Chondrocyte (in vitro differentiated cells): Measurements from ENCODE around the gene ZFR2. TPM values are rescaled to one million over a fixed set of nuclear protein-coding genes. Genes with fewer than 3 reads are reported as not detected.

ENCODE experiments used
- DNase-seq: peaks from one replicate; pipeline ENCODE4 v3.0.0; 2021; ENCODE audit warnings: mixed read lengths, low spot score
- H3K27ac Mint-ChIP-seq: one replicate; pipeline ENCODE4 v1.8.0; 2021; ENCODE audit warnings: mild to moderate bottlenecking, moderate library complexity, mixed read lengths; ENCODE audit not compliant: unreplicated experiment
- H3K27me3 Mint-ChIP-seq: 2 replicates; pipeline ENCODE4 v1.8.0; 2021; ENCODE audit warnings: low read depth, mixed read lengths
- H3K36me3 Mint-ChIP-seq: 2 replicates; pipeline ENCODE4 v1.8.0; 2021; ENCODE audit warnings: low read depth, mixed read lengths
- H3K4me1 Mint-ChIP-seq: 2 replicates; pipeline ENCODE4 v1.8.0; 2021; ENCODE audit warnings: low read depth, mild to moderate bottlenecking, mixed read lengths
- H3K4me3 Mint-ChIP-seq: one replicate; pipeline ENCODE4 v1.8.0; 2021; ENCODE audit warnings: mild to moderate bottlenecking, moderate library complexity, mixed read lengths; ENCODE audit not compliant: unreplicated experiment
- H3K9me3 Mint-ChIP-seq: 2 replicates; pipeline ENCODE4 v1.8.0; 2021; ENCODE audit warnings: low read depth, mixed read lengths
- CTCF ChIP-seq: fragments of 200-600 bp; sonication (generic); IDR thresholded peaks from 2 replicates; pipeline ENCODE4 v1.5.0; 2021; ENCODE audit warnings: antibody characterized with exemption, mild to moderate bottlenecking, moderate library complexity
- total RNA-seq: library from RNA; stranded (reverse); gene quantifications from 3 replicates; pipeline ENCODE4 v1.2.1, GENCODE V29; 2021

ZFR2 gene
- total RNA-seq, 1 donor from 2014 or later = not detected

GRCh38 chr19:3840804-3841203, 28.0 kb downstream of the ZFR2 start:
- Mint-ChIP-seq H3K36me3 (no peaks in the 10 kb centered on the region), H3K4me1 (no peaks in the 10 kb centered on the region), H3K9me3 (no peaks in the 10 kb centered on the region), H3K4me3 (no peak overlapping the region), H3K27me3 (peaks cover 34% of the 10 kb centered on the region), H3K27ac (no peak overlapping the region)
- no peak for TF ChIP-seq CTCF
- DNase-seq = no peak

GRCh38 chr19:3839941-3840340, 28.9 kb downstream of the ZFR2 start:
- no peaks in the 10 kb centered on the region for H3K4me1 Mint-ChIP-seq
- H3K9me3 Mint-ChIP-seq = no peaks in the 10 kb centered on the region
- no peaks in the 10 kb centered on the region for H3K36me3 Mint-ChIP-seq
- no peak for TF ChIP-seq CTCF
- DNase-seq = no peak
- peaks cover 34% of the 10 kb centered on the region for H3K27me3 Mint-ChIP-seq
- H3K4me3 Mint-ChIP-seq = no peak overlapping the region
- H3K27ac Mint-ChIP-seq = no peak overlapping the region

- H3K4me1 Mint-ChIP-seq = no peaks in the 10 kb centered on the region
- H3K27ac Mint-ChIP-seq = no peak overlapping the region
- H3K36me3 Mint-ChIP-seq = no peaks in the 10 kb centered on the region
- no peak overlapping the region for H3K4me3 Mint-ChIP-seq
- no peak for TF ChIP-seq CTCF
- H3K27me3 Mint-ChIP-seq = peaks cover 38% of the 10 kb centered on the region
- no peaks in the 10 kb centered on the region for H3K9me3 Mint-ChIP-seq
- no peak for DNase-seq
Observed at GRCh38 chr19:3838661-3839060, 30.2 kb downstream of the ZFR2 start.

- Mint-ChIP-seq H3K4me1 (no peaks in the 10 kb centered on the region), H3K4me3 (no peak overlapping the region), H3K36me3 (no peaks in the 10 kb centered on the region), H3K9me3 (no peaks in the 10 kb centered on the region), H3K27me3 (peaks cover 41% of the 10 kb centered on the region), H3K27ac (no peak overlapping the region)
- DNase-seq = no peak
- no peak for TF ChIP-seq CTCF
Observed at GRCh38 chr19:3837922-3838321, 30.9 kb downstream of the ZFR2 start.

- no peak for DNase-seq
- peaks cover 41% of the 10 kb centered on the region for H3K27me3 Mint-ChIP-seq
- no peak for TF ChIP-seq CTCF
- H3K4me1 Mint-ChIP-seq = no peaks in the 10 kb centered on the region
- H3K36me3 Mint-ChIP-seq = no peaks in the 10 kb centered on the region
- no peak overlapping the region for H3K4me3 Mint-ChIP-seq
- no peak overlapping the region for H3K27ac Mint-ChIP-seq
- H3K9me3 Mint-ChIP-seq = no peaks in the 10 kb centered on the region
Observed at GRCh38 chr19:3837332-3837731, 31.5 kb downstream of the ZFR2 start.
